ENCODE data around the gene SYT7.

GRCh38 chr11:61592176-61592575 is 11.3 kb upstream of the SYT7 start:
- TF ChIP-seq POLR2A (IDR thresholded peaks at IDR 0.05; ENCODE audit: low read length) = no peak
- no peak for TF ChIP-seq GATA1 (IDR thresholded peaks at IDR 0.05; ENCODE audit: low read depth, low read length)
